ENCODE data around the gene CNTNAP2. TPM values are rescaled to one million over a fixed set of nuclear protein-coding genes. Genes with fewer than 3 reads are reported as not detected.

CNTNAP2 gene
- total RNA-seq (under 1 TPM in 4 of 5 experiments, not detected in 1; 0.11 to 0.48 (median 0.29) TPM), polyA plus RNA-seq (under 1 TPM in 1 of 2 donors, not detected in 1; 0.02 TPM), total RNA-seq (not detected)

DNA sequence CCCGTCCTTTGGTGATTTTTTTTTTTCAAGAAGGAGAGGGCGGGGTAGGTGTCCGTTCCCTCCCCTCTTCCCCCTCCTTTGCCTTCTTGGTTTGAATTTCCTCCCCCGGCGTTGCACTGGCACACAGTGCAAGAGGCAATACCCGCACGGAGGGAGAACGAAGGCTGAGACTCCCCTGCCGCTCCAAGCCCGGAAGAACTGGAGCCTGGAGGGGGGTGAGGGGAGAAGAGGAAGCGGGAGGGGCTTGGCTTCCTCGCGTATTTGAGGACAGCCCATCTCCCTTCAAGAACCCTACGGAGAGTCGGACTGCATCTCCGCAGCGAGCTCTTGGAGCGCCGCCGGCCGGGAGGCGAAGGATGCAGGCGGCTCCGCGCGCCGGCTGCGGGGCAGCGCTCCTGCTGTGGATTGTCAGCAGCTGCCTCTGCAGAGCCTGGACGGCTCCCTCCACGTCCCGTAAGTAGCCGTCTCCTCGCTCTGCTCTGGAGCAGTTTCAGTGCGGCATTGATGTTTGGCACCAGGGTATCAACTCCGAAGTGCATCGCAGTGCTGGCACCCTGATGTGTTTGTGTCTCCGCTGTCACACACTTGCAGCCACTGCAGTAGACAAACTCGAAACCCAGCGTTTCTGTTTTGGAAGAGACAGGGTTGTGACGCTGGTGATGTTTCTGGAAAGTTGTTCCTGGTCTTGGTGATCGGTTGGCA lies at the start of gene CNTNAP2:
TSS of gene CNTNAP2 (plus strand) at position 281 of the 702 bp plus-strand sequence. CDS start at position 357, 76 bp downstream.
- Mint-ChIP-seq H3K4me1 (peaks cover 2 to 23% (median 17%) of the 10 kb centered on the region in 7 donors), H3K27ac (peak within 1 kb of the TSS in 1 of 9 donors; percentile 46), H3K9me3 (peaks cover 0 to 8% (median 3%) of the 10 kb centered on the region in 11 donors), H3K27me3 (peaks cover 31 to 46% (median 36%) of the 10 kb centered on the region in 5 donors), H3K4me3 (peak within 1 kb of the TSS; percentile 32 to 74 (median 59)), H3K36me3 (peaks cover 0 to 5% (median 0%) of the 10 kb centered on the region in 5 donors)
- intact Hi-C loops (cut with micrococcal nuclease): no loop called here
- Histone ChIP-seq H3K27me3 (ENCODE audit: control insufficient read depth in 2 of 2, insufficient read depth in 2 of 2, low read length in 2 of 2) (peaks cover 0 to 3% of the 10 kb centered on the region in 2 donors), H3K9me3 (ENCODE audit: control insufficient read depth in 2 of 3, low read length in 3 of 3) (no peaks in the 10 kb centered on the region), H3K4me3 (ENCODE audit: low read length) (no peak within 1 kb of the TSS), H3K27ac (ENCODE audit: low read depth, low read length) (no peak within 1 kb of the TSS), H3K4me1 (ENCODE audit: control insufficient read depth in 2 of 2, insufficient read depth in 2 of 2, low read length in 2 of 2) (no peaks in the 10 kb centered on the region), H3K36me3 (ENCODE audit: control insufficient read depth in 2 of 3, insufficient read depth in 3 of 3, low read length in 3 of 3) (no peaks in the 10 kb centered on the region)
- ChIA-PET POLR2A (no interaction called here), CTCF (no interaction called here)
- ATAC-seq (no peak), DNase-seq (no peak)

DNA sequence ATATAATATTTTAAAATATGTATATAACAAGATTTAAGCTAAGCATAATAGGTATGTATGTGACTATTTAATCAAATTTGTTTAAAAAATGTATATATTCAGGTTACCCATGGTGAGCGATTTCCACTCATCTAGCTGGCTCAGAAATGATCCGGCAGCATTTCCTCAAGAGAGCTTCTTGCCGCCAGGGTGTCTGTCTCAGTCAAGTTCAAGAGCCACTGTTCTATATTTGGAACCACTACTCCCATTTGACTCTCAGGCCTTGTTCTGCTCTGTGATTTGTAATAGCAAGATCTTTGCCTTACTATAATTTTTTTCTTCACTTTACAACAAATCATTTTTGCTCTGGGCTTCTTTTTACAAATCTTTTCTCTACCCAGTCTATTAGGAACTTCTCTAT lies 48.7 kb upstream of the CNTNAP2 start:
- no peaks in the 10 kb centered on the region for H3K36me3 ChIP-seq (ENCODE audit: control insufficient read depth in 2 of 3, insufficient read depth in 3 of 3, low read length in 3 of 3)
- Mint-ChIP-seq H3K4me3 (no peak overlapping the region), H3K27ac (no peak overlapping the region), H3K36me3 (no peaks in the 10 kb centered on the region), H3K27me3 (no peaks in the 10 kb centered on the region), H3K4me1 (no peaks in the 10 kb centered on the region), H3K9me3 (peaks cover 0 to 3% (median 0%) of the 10 kb centered on the region in 11 donors)
- intact Hi-C loops (cut with micrococcal nuclease): no loop called here
- no peak for ATAC-seq
- H3K27me3 ChIP-seq (ENCODE audit: control insufficient read depth in 2 of 2, insufficient read depth in 2 of 2, low read length in 2 of 2): no peaks in the 10 kb centered on the region
- DNase-seq: no peak
- CTCF ChIA-PET: no interaction called here
- POLR2A ChIA-PET: no interaction called here
- no peaks in the 10 kb centered on the region for H3K9me3 ChIP-seq (ENCODE audit: control insufficient read depth in 2 of 3, low read length in 3 of 3)
- H3K4me1 ChIP-seq (ENCODE audit: control insufficient read depth in 2 of 2, insufficient read depth in 2 of 2, low read length in 2 of 2): no peaks in the 10 kb centered on the region
- H3K4me3 ChIP-seq (ENCODE audit: low read length): no peak overlapping the region
- H3K27ac ChIP-seq (ENCODE audit: low read depth, low read length): no peak overlapping the region

DNA sequence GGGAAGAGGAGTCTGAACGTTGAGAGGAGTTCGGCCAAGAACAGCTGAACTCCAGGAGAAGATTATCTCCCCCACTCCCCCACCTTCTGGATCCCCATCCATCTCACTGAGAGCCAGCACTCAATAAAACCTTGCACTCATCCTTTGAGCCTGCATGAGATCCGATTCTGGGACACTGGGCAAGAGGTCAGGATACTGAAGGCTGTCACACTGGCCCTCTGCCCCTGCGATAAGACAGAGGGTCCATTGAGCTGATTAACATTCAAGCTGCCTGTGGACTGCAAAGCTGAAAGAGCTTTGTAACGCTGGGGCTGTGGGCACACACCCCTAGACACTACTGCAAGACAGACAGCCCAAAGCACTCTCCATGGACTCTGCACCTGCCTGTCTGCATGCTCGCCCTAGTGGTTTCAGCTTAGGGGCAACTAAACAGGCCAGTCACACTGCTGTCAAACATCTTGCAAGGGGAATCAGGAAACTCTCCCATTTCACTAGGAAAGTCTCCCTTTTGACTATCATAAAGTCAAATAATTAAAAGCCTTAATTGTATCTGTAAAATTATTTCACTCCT lies 42.3 kb upstream of the CNTNAP2 start:
- CTCF ChIA-PET: no interaction called here
- no peak overlapping the region for H3K4me3 ChIP-seq (ENCODE audit: low read length)
- POLR2A ChIA-PET: no interaction called here
- H3K27ac ChIP-seq (ENCODE audit: low read depth, low read length): no peak overlapping the region
- Mint-ChIP-seq H3K27me3 (no peaks in the 10 kb centered on the region), H3K4me1 (no peaks in the 10 kb centered on the region), H3K4me3 (no peak overlapping the region), H3K27ac (no peak overlapping the region), H3K9me3 (peaks cover 0 to 5% (median 0%) of the 10 kb centered on the region in 11 donors), H3K36me3 (no peaks in the 10 kb centered on the region)
- H3K36me3 ChIP-seq (ENCODE audit: control insufficient read depth in 2 of 3, insufficient read depth in 3 of 3, low read length in 3 of 3): no peaks in the 10 kb centered on the region
- H3K27me3 ChIP-seq (ENCODE audit: control insufficient read depth in 2 of 2, insufficient read depth in 2 of 2, low read length in 2 of 2): no peaks in the 10 kb centered on the region
- DNase-seq (no peak), ATAC-seq (no peak)
- intact Hi-C loops (cut with micrococcal nuclease): no loop called here
- H3K4me1 ChIP-seq (ENCODE audit: control insufficient read depth in 2 of 2, insufficient read depth in 2 of 2, low read length in 2 of 2): no peaks in the 10 kb centered on the region
- no peaks in the 10 kb centered on the region for H3K9me3 ChIP-seq (ENCODE audit: control insufficient read depth in 2 of 3, low read length in 3 of 3)

DNA sequence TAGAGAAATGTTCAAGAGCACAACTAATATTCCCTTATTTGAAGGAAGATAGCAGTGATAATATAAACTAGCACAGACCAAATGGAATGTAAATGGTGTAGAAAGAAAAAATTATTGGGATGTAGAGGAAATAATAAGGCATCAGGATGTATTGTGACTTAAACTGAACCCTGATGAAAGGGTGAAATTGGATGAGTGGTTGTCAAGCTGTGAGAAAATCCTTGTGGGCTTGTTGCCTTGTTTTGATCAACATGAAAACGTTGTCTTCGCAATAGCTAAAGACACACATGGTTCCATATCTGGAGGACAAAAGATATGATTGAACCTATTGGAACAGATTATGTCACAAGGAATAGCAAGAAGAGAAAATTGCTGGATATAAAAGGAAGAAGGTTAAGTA lies 40.3 kb upstream of the CNTNAP2 start:
- Histone ChIP-seq H3K27ac (ENCODE audit: low read depth, low read length) (no peak overlapping the region), H3K27me3 (ENCODE audit: control insufficient read depth in 2 of 2, insufficient read depth in 2 of 2, low read length in 2 of 2) (no peaks in the 10 kb centered on the region), H3K4me1 (ENCODE audit: control insufficient read depth in 2 of 2, insufficient read depth in 2 of 2, low read length in 2 of 2) (no peaks in the 10 kb centered on the region), H3K9me3 (ENCODE audit: control insufficient read depth in 2 of 3, low read length in 3 of 3) (no peaks in the 10 kb centered on the region), H3K36me3 (ENCODE audit: control insufficient read depth in 2 of 3, insufficient read depth in 3 of 3, low read length in 3 of 3) (no peaks in the 10 kb centered on the region), H3K4me3 (ENCODE audit: low read length) (no peak overlapping the region)
- ATAC-seq (no peak), DNase-seq (no peak)
- Mint-ChIP-seq H3K36me3 (no peaks in the 10 kb centered on the region), H3K27me3 (no peaks in the 10 kb centered on the region), H3K27ac (no peak overlapping the region), H3K4me1 (no peaks in the 10 kb centered on the region), H3K9me3 (peaks cover 0 to 5% (median 0%) of the 10 kb centered on the region in 11 donors), H3K4me3 (no peak overlapping the region)
- POLR2A ChIA-PET: no interaction called here
- CTCF ChIA-PET: no interaction called here
- intact Hi-C loops (cut with micrococcal nuclease): no loop called here

DNA sequence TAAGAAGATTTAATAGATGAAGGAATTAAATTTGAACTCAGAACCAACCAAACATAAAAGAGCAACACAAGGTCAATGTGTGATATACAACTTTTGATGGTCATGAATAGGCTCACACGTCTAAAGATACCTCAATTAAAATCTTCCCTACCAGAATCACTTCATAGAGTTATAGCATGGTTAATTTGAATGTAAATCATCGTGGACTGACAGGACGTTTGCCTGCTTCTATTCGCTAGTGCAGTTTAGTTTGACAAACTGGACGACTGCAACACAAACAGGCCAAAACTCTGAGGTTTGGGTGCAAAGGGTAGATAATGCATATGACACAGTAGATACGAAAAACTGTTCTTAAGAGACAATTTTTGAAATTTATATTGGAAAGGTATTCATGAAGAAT lies 32.5 kb upstream of the CNTNAP2 start:
- ATAC-seq (no peak), DNase-seq (no peak)
- no peaks in the 10 kb centered on the region for H3K27me3 ChIP-seq (ENCODE audit: control insufficient read depth in 2 of 2, insufficient read depth in 2 of 2, low read length in 2 of 2)
- Mint-ChIP-seq H3K9me3 (peaks cover 0 to 1% (median 0%) of the 10 kb centered on the region in 11 donors), H3K27ac (no peak overlapping the region), H3K36me3 (no peaks in the 10 kb centered on the region), H3K27me3 (no peaks in the 10 kb centered on the region), H3K4me3 (no peak overlapping the region), H3K4me1 (no peaks in the 10 kb centered on the region)
- no peak overlapping the region for H3K4me3 ChIP-seq (ENCODE audit: low read length)
- no peak overlapping the region for H3K27ac ChIP-seq (ENCODE audit: low read depth, low read length)
- no peaks in the 10 kb centered on the region for H3K4me1 ChIP-seq (ENCODE audit: control insufficient read depth in 2 of 2, insufficient read depth in 2 of 2, low read length in 2 of 2)
- ChIA-PET CTCF (no interaction called here), POLR2A (no interaction called here)
- no peaks in the 10 kb centered on the region for H3K36me3 ChIP-seq (ENCODE audit: control insufficient read depth in 2 of 3, insufficient read depth in 3 of 3, low read length in 3 of 3)
- intact Hi-C loops (cut with micrococcal nuclease): loop anchor here in 1 of 2 donors (10.0 kb wide), 1 partner anchor 1569 kb away; no protein-coding TSS in a partner anchor
- no peaks in the 10 kb centered on the region for H3K9me3 ChIP-seq (ENCODE audit: control insufficient read depth in 2 of 3, low read length in 3 of 3)

DNA sequence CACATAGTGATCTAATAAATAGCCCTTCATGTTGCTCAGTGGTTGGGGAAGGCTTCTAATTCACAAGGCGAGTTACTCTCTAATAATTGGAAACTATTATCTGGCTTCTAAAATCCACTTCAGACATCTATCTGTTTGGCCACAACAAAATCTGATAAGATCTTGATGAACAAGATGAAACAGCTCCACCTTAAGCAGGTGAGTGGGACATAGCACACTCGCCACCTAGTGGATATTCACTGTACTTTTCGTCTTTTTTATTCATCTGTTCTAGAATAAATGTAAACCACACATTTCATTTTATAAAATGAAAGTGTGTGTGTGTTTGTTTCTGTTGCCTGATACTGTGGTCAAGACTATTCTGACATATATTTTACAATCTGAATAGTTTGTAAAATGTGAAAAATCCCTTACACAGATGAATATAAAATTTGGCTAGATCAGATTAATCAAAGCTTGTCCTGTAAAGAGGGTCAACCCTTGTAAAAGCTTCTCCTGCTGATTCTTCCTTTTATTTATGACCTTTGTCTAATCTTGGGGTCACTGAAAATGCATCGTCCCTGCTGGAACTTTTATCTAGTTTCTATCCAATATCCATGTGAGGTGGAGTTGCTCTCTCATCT lies 26.5 kb upstream of the CNTNAP2 start:
- DNase-seq (peak in 4 of 9 donors; percentile 3 to 33 (median 16)), ATAC-seq (peak; percentile 48)
- no peak overlapping the region for H3K4me3 Mint-ChIP-seq
- no peak overlapping the region for H3K27ac ChIP-seq (ENCODE audit: low read depth, low read length)
- intact Hi-C loops (cut with micrococcal nuclease): loop anchor here in 1 of 2 donors (1.0 kb wide), 1 partner anchor 1352 kb away; no protein-coding TSS in a partner anchor
- H3K4me1 ChIP-seq (ENCODE audit: control insufficient read depth in 2 of 2, insufficient read depth in 2 of 2, low read length in 2 of 2): no peaks in the 10 kb centered on the region
- H3K9me3 ChIP-seq (ENCODE audit: control insufficient read depth in 2 of 3, low read length in 3 of 3): no peaks in the 10 kb centered on the region
- no peak overlapping the region for H3K27ac Mint-ChIP-seq
- peaks cover 0 to 4% (median 0%) of the 10 kb centered on the region in 11 donors for H3K9me3 Mint-ChIP-seq
- ChIA-PET CTCF (interaction anchor here (0.6 to 1.2 kb wide), 2 partner anchors 10 to 1054 kb away, joined by 3 read pairs; no protein-coding TSS in a partner anchor), POLR2A (interaction anchor here (0.5 kb wide), 1 partner anchor 17 kb away, joined by 3 read pairs; no protein-coding TSS in a partner anchor)
- H3K4me1 Mint-ChIP-seq: no peaks in the 10 kb centered on the region
- H3K4me3 ChIP-seq (ENCODE audit: low read length): no peak overlapping the region
- H3K36me3 ChIP-seq (ENCODE audit: control insufficient read depth in 2 of 3, insufficient read depth in 3 of 3, low read length in 3 of 3): no peaks in the 10 kb centered on the region
- H3K27me3 Mint-ChIP-seq: peaks cover 0 to 5% (median 0%) of the 10 kb centered on the region in 5 donors
- H3K27me3 ChIP-seq (ENCODE audit: control insufficient read depth in 2 of 2, insufficient read depth in 2 of 2, low read length in 2 of 2): no peaks in the 10 kb centered on the region
- no peaks in the 10 kb centered on the region for H3K36me3 Mint-ChIP-seq
